ENCODE results near the gene UGT2B17. TPM values are rescaled to one million over a fixed set of nuclear protein-coding genes. Genes with fewer than 3 reads are reported as not detected.
"Not testable (repeated sequence)": the region's sequence is repeated elsewhere in the genome, so short reads cannot be mapped to it uniquely, and the experiment has no call there.

The UGT2B17 gene
- total RNA-seq, 1 experiment from 2014 or later = not detected

GRCh38 chr4:68553830-68554229 lies 22.3 kb downstream of the UGT2B17 start:
- CTCF ChIA-PET; H3F3A ChIP-seq (ENCODE audit: insufficient read depth, low read depth); H3K79me2 ChIP-seq (ENCODE audit: low read depth); H3K27me3 ChIP-seq (ENCODE audit: insufficient read depth, low read depth); H3K4me1 ChIP-seq (replicated peaks; ENCODE audit: insufficient read depth); H4K20me1 ChIP-seq (ENCODE audit: insufficient read depth); H3K9me3 ChIP-seq (ENCODE audit: insufficient read depth, low read depth); H3K4me3 ChIP-seq; POLR2A ChIA-PET (ENCODE audit: unreplicated experiment); H2AFZ ChIP-seq; H3K27ac ChIP-seq; H3K4me2 ChIP-seq; BruUV-seq (replicated peaks); intact Hi-C loops (cut with micrococcal nuclease; ENCODE audit: unreplicated experiment); H3K36me3 ChIP-seq (ENCODE audit: low read depth); H3K9me2 ChIP-seq (ENCODE audit: insufficient read depth); DNase-seq: not testable (repeated sequence)

- H3K79me2 ChIP-seq (ENCODE audit: low read depth); H3K27me3 ChIP-seq (ENCODE audit: insufficient read depth, low read depth); CTCF ChIA-PET; H3F3A ChIP-seq (ENCODE audit: insufficient read depth, low read depth); H3K4me3 ChIP-seq; DNase-seq; POLR2A ChIA-PET (ENCODE audit: unreplicated experiment); H2AFZ ChIP-seq; H3K27ac ChIP-seq; H3K4me1 ChIP-seq (replicated peaks; ENCODE audit: insufficient read depth); H3K9me2 ChIP-seq (ENCODE audit: insufficient read depth); H3K36me3 ChIP-seq (ENCODE audit: low read depth); intact Hi-C loops (cut with micrococcal nuclease; ENCODE audit: unreplicated experiment); BruUV-seq (replicated peaks); H4K20me1 ChIP-seq (ENCODE audit: insufficient read depth); H3K9me3 ChIP-seq (ENCODE audit: insufficient read depth, low read depth); H3K4me2 ChIP-seq: not testable (repeated sequence)
Measured at GRCh38 chr4:68552818-68553811, 23.0 kb downstream of the UGT2B17 start.

DNA sequence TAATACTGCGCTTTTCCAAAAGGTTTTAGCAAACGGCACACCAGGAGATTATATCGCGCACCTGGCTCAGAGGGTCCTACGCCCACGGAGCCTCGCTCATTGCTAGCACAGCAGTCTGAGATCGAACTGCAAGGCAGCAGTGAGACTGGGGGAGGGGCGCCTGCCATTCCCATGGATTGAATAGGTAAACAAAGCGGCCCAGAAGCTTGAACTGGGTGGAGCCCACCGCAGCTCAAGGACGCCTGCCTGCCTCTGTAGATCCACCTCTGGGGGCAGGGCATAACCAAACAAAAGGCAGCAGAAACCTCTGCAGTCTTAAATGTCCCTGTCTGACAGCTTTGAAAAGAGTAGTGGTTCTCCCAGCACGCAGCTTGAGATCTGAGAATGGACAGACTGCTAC lies 33.4 kb downstream of the UGT2B17 start:
- BruUV-seq (replicated peaks); H3K9me2 ChIP-seq (ENCODE audit: insufficient read depth); CTCF ChIA-PET; H3K9me3 ChIP-seq (ENCODE audit: insufficient read depth, low read depth); H3K4me2 ChIP-seq; H3K79me2 ChIP-seq (ENCODE audit: low read depth); intact Hi-C loops (cut with micrococcal nuclease; ENCODE audit: unreplicated experiment); H3K4me1 ChIP-seq (replicated peaks; ENCODE audit: insufficient read depth); H3K36me3 ChIP-seq (ENCODE audit: low read depth); H3K27ac ChIP-seq; H3K4me3 ChIP-seq; POLR2A ChIA-PET (ENCODE audit: unreplicated experiment); DNase-seq; H4K20me1 ChIP-seq (ENCODE audit: insufficient read depth); H3F3A ChIP-seq (ENCODE audit: insufficient read depth, low read depth); H3K27me3 ChIP-seq (ENCODE audit: insufficient read depth, low read depth); H2AFZ ChIP-seq: not testable (repeated sequence)

DNA sequence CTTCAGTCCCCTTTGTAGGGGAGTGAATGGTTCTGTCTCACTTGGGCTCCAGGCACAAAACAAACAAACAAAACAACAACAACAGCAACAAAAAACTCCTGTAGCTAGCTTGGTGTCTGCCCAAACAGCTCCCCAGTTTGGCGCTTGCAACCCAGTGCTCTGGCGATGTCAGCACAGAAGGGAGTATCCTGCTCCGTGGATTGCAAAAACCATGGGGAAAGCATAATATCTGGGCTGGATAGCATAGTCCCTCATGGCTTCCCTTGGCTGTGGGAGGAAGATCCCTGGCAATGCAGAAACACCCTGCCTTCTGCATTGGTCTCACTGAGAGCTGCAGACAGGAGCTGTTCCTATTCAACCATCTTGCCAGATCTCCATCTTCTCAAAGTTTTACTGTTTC lies 39.7 kb downstream of the UGT2B17 start:
- no peaks in the 10 kb centered on the region for H3K36me3 ChIP-seq (ENCODE audit: low read depth)
- no peaks in the 10 kb centered on the region for H3K27me3 ChIP-seq (ENCODE audit: insufficient read depth, low read depth)
- no TSS peak for BruUV-seq (replicated peaks)
- H3F3A ChIP-seq (ENCODE audit: insufficient read depth, low read depth) = no peaks in the 10 kb centered on the region
- no peaks in the 10 kb centered on the region for H3K9me3 ChIP-seq (ENCODE audit: insufficient read depth, low read depth)
- no peak for DNase-seq
- no peaks in the 10 kb centered on the region for H3K4me1 ChIP-seq (replicated peaks; ENCODE audit: insufficient read depth)
- no peaks in the 10 kb centered on the region for H3K9me2 ChIP-seq (ENCODE audit: insufficient read depth)
- ChIA-PET CTCF (no interaction called here), POLR2A (ENCODE audit: unreplicated experiment) (no interaction called here)
- intact Hi-C loops (cut with micrococcal nuclease; ENCODE audit: unreplicated experiment) = no loop called here
- H3K4me3 ChIP-seq = no peak overlapping the region
- no peak overlapping the region for H3K27ac ChIP-seq
- no peaks in the 10 kb centered on the region for H4K20me1 ChIP-seq (ENCODE audit: insufficient read depth)
- no peak overlapping the region for H2AFZ ChIP-seq
- TF ChIP-seq, protein P1, sequence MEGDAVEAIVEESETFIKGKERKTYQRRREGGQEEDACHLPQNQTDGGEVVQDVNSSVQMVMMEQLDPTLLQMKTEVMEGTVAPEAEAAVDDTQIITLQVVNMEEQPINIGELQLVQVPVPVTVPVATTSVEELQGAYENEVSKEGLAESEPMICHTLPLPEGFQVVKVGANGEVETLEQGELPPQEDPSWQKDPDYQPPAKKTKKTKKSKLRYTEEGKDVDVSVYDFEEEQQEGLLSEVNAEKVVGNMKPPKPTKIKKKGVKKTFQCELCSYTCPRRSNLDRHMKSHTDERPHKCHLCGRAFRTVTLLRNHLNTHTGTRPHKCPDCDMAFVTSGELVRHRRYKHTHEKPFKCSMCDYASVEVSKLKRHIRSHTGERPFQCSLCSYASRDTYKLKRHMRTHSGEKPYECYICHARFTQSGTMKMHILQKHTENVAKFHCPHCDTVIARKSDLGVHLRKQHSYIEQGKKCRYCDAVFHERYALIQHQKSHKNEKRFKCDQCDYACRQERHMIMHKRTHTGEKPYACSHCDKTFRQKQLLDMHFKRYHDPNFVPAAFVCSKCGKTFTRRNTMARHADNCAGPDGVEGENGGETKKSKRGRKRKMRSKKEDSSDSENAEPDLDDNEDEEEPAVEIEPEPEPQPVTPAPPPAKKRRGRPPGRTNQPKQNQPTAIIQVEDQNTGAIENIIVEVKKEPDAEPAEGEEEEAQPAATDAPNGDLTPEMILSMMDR (conservative IDR thresholded peaks at IDR 0.05) = no peak
- no peak for TF ChIP-seq EZH2 (IDR thresholded peaks at IDR 0.05; ENCODE audit: low read depth)
- H3K79me2 ChIP-seq (ENCODE audit: low read depth) = no peaks in the 10 kb centered on the region
- H3K4me2 ChIP-seq = no peak overlapping the region
